Naive B cell (primary cell): ENCODE data around the gene MKNK2. TPM values are rescaled to one million over a fixed set of nuclear protein-coding genes. Genes with fewer than 3 reads are reported as not detected.
"Not testable (repeated sequence)": the region's sequence is repeated elsewhere in the genome, so short reads cannot be mapped to it uniquely, and the experiment has no call there.

Source experiments
- ATAC-seq, 2 donors: fragments of 150-1000 bp; cut with Tn5 transposase; 2 replicates each; pipeline ENCODE4 v1.10.0; 2021; ENCODE audit warnings: low read depth in 2 of 2, mild to moderate bottlenecking in 2 of 2, moderate library complexity in 2 of 2
- DNase-seq: peaks from one replicate; pipeline ENCODE4 v3.0.0; 2022
- H3K27ac Mint-ChIP-seq, 6 donors: one replicate each; pipeline ENCODE4 v1.8.0; 2020 to 2022; ENCODE audit warnings: mild to moderate bottlenecking in 6 of 6, mixed read lengths in 6 of 6, moderate library complexity in 5 of 6, inconsistent platforms in 2 of 6
- H3K27me3 Mint-ChIP-seq, 3 donors: one replicate each; pipeline ENCODE4 v1.8.0; 2021 to 2022; ENCODE audit warnings: mixed read lengths in 3 of 3, mild to moderate bottlenecking in 1 of 3
- H3K36me3 Mint-ChIP-seq, 2 donors: one replicate each; pipeline ENCODE4 v1.8.0; 2020 to 2022; ENCODE audit warnings: mixed read lengths in 2 of 2, inconsistent platforms in 1 of 2, mild to moderate bottlenecking in 1 of 2
- H3K4me1 Mint-ChIP-seq, 3 donors: one replicate each; pipeline ENCODE4 v1.8.0; 2020 to 2022; ENCODE audit warnings: mixed read lengths in 3 of 3, inconsistent platforms in 1 of 3, mild to moderate bottlenecking in 1 of 3, moderate library complexity in 1 of 3
- H3K4me3 Mint-ChIP-seq, 8 donors: one replicate each; pipeline ENCODE4 v1.8.0; 2020 to 2022; ENCODE audit warnings: mild to moderate bottlenecking in 8 of 8, mixed read lengths in 8 of 8, moderate library complexity in 8 of 8, inconsistent platforms in 2 of 8
- H3K9me3 Mint-ChIP-seq, 7 donors: one replicate each; pipeline ENCODE4 v1.8.0; 2020 to 2022; ENCODE audit warnings: mixed read lengths in 7 of 7, mild to moderate bottlenecking in 5 of 7, inconsistent platforms in 2 of 7, moderate library complexity in 1 of 7
- polyA plus RNA-seq, 6 donors: library from polyadenylated mRNA; unstranded; fragments of 300-500 nt; fragmentation: Illumina TruSeq; gene quantifications; one replicate each; pipeline ENCODE4 v1.2.3, GENCODE V29; 2021; ENCODE audit warnings: low read depth in 6 of 6

Gene MKNK2
- polyA plus RNA-seq, 6 donors from 2014 or later: 51.1 to 102 (median 57.1) TPM

- DNase-seq (peak; percentile 93), ATAC-seq (peak; percentile 42 to 50)
- H3K9me3 Mint-ChIP-seq: no peaks in the 10 kb centered on the region
- H3K4me3 Mint-ChIP-seq: peak overlapping the region; percentile 75 to 98 (median 92)
- no peaks in the 10 kb centered on the region for H3K27me3 Mint-ChIP-seq
- peak overlapping the region; percentile 99 to 100 (median 100) for H3K27ac Mint-ChIP-seq
- H3K36me3 Mint-ChIP-seq: peaks cover 0 to 6% of the 10 kb centered on the region in 2 donors
- peaks cover 57 to 87% (median 81%) of the 10 kb centered on the region in 3 donors for H3K4me1 Mint-ChIP-seq
These were observed 36.6 kb upstream of the MKNK2 start for GRCh38 chr19:2087621-2088100.

- peak overlapping the region; percentile 99 to 100 (median 100) for H3K27ac Mint-ChIP-seq
- H3K4me3 Mint-ChIP-seq: peak overlapping the region; percentile 75 to 98 (median 96)
- peak; percentile 9 to 11 for ATAC-seq
- H3K9me3 Mint-ChIP-seq, H3K36me3 Mint-ChIP-seq, H3K27me3 Mint-ChIP-seq: not testable (repeated sequence)
- peak; percentile 81 for DNase-seq
- peaks cover 63 to 88% (median 85%) of the 10 kb centered on the region in 3 donors for H3K4me1 Mint-ChIP-seq
These were observed 35.9 kb upstream of the MKNK2 start for GRCh38 chr19:2086695-2087620.

- peak; percentile 98 for DNase-seq
- Mint-ChIP-seq H3K27me3 (no peaks in the 10 kb centered on the region), H3K4me3 (peak overlapping the region; percentile 95 to 98 (median 98)), H3K36me3 (peaks cover 0 to 6% of the 10 kb centered on the region in 2 donors), H3K9me3 (no peaks in the 10 kb centered on the region), H3K27ac (peak overlapping the region; percentile 99 to 100 (median 100)), H3K4me1 (peaks cover 62 to 89% (median 86%) of the 10 kb centered on the region in 3 donors)
- ATAC-seq: peak; percentile 40 to 53
These were observed 34.1 kb upstream of the MKNK2 start for GRCh38 chr19:2084993-2085720.

GRCh38 chr19:2083174-2083854 is 32.3 kb upstream of the MKNK2 start:
- no peak for ATAC-seq
- H3K36me3 Mint-ChIP-seq: peaks cover 0 to 6% of the 10 kb centered on the region in 2 donors

GRCh38 chr19:2081873-2082810 is 31.1 kb upstream of the MKNK2 start:
- ATAC-seq (peak; percentile 5 to 9), DNase-seq (no peak)
- Mint-ChIP-seq H3K27ac (peak overlapping the region; percentile 99 to 100 (median 100)), H3K9me3 (no peaks in the 10 kb centered on the region), H3K27me3 (no peaks in the 10 kb centered on the region), H3K36me3 (peaks cover 0 to 6% of the 10 kb centered on the region in 2 donors), H3K4me1 (peaks cover 51 to 87% (median 74%) of the 10 kb centered on the region in 3 donors), H3K4me3 (peak overlapping the region; percentile 95 to 98 (median 98))

More at GRCh38 chr19:2083174-2083854, 32.3 kb upstream of the MKNK2 start:
- Mint-ChIP-seq H3K4me3 (peak overlapping the region; percentile 95 to 98 (median 98)), H3K9me3 (no peaks in the 10 kb centered on the region), H3K27me3 (no peaks in the 10 kb centered on the region), H3K4me1 (peaks cover 58 to 89% (median 84%) of the 10 kb centered on the region in 3 donors), H3K27ac (peak overlapping the region; percentile 99 to 100 (median 100))
- no peak for DNase-seq

- ATAC-seq: no peak
- no peak for DNase-seq
- Mint-ChIP-seq H3K9me3 (no peaks in the 10 kb centered on the region), H3K27ac (peak overlapping the region in 5 of 6 donors; percentile 70 to 100 (median 90)), H3K36me3 (peaks cover 0 to 6% of the 10 kb centered on the region in 2 donors), H3K4me1 (peaks cover 43 to 80% (median 69%) of the 10 kb centered on the region in 3 donors), H3K27me3 (no peaks in the 10 kb centered on the region), H3K4me3 (peak overlapping the region; percentile 52 to 98 (median 98))
These were observed 29.4 kb upstream of the MKNK2 start for GRCh38 chr19:2080336-2080988.

GRCh38 chr19:2079865-2080301 is 28.8 kb upstream of the MKNK2 start:
- Mint-ChIP-seq H3K4me3 (peak overlapping the region; percentile 68 to 98 (median 96)), H3K27me3 (no peaks in the 10 kb centered on the region), H3K36me3 (peaks cover 0 to under 1% of the 10 kb centered on the region in 2 donors), H3K9me3 (no peaks in the 10 kb centered on the region), H3K27ac (peak overlapping the region; percentile 44 to 100 (median 90)), H3K4me1 (peaks cover 38 to 82% (median 69%) of the 10 kb centered on the region in 3 donors)
- no peak for DNase-seq
- peak; percentile 8 to 9 for ATAC-seq

GRCh38 chr19:2079076-2079864 is 28.2 kb upstream of the MKNK2 start:
- Mint-ChIP-seq H3K27ac (peak overlapping the region; percentile 44 to 100 (median 90)), H3K27me3 (no peaks in the 10 kb centered on the region), H3K36me3 (no peaks in the 10 kb centered on the region), H3K4me1 (peaks cover 41 to 88% (median 74%) of the 10 kb centered on the region in 3 donors), H3K9me3 (no peaks in the 10 kb centered on the region), H3K4me3 (peak overlapping the region; percentile 15 to 98 (median 86))
- DNase-seq: no peak
- ATAC-seq: no peak

- ATAC-seq (no peak), DNase-seq (no peak)
- Mint-ChIP-seq H3K36me3 (no peaks in the 10 kb centered on the region), H3K4me3 (peak overlapping the region in 3 of 8 donors; percentile 51 to 98 (median 75)), H3K4me1 (peaks cover 38 to 89% (median 71%) of the 10 kb centered on the region in 3 donors), H3K27ac (peak overlapping the region in 3 of 6 donors; percentile 50 to 99 (median 67)), H3K9me3 (no peaks in the 10 kb centered on the region), H3K27me3 (no peaks in the 10 kb centered on the region)
These were observed 27.0 kb upstream of the MKNK2 start for GRCh38 chr19:2077833-2078619.

- H3K9me3 Mint-ChIP-seq: no peaks in the 10 kb centered on the region
- H3K27ac Mint-ChIP-seq: peak overlapping the region in 4 of 6 donors; percentile 59 to 99 (median 82)
- H3K4me1 Mint-ChIP-seq: peaks cover 37 to 87% (median 71%) of the 10 kb centered on the region in 3 donors
- H3K36me3 Mint-ChIP-seq: peaks cover 2 to 6% of the 10 kb centered on the region in 2 donors
- peak overlapping the region in 4 of 8 donors; percentile 15 to 72 (median 62) for H3K4me3 Mint-ChIP-seq
- ATAC-seq: no peak
- no peaks in the 10 kb centered on the region for H3K27me3 Mint-ChIP-seq
- no peak for DNase-seq
These were observed 26.4 kb upstream of the MKNK2 start for GRCh38 chr19:2077398-2077797.
